ENCODE results near the gene CD164L2.
A peak's percentile ranks its signal among the peaks of the same experiment; 100 is the strongest.
"Not testable (repeated sequence)": the region's sequence is repeated elsewhere in the genome, so short reads cannot be mapped to it uniquely, and the experiment has no call there.

CD164L2 gene

DNA sequence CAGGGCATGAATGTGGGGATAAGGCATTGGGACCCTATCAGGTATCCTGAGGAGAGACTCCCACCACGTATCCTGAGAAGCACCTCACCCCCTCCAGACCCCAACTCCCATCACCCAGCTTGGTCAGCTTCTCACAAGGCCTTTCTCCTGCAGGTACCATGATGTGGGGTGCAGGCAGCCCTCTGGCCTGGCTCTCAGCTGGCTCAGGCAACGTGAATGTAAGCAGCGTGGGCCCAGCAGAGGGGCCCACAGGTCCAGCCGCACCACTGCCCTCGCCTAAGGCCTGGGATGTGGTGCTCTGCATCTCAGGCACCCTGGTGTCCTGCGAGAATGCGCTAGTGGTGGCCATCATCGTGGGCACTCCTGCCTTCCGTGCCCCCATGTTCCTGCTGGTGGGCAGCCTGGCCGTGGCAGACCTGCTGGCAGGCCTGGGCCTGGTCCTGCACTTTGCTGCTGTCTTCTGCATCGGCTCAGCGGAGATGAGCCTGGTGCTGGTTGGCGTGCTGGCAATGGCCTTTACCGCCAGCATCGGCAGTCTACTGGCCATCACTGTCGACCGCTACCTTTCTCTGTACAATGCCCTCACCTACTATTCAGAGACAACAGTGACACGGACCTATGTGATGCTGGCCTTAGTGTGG, 10.6 kb upstream of the CD164L2 start:
- no peak overlapping the region for H3K4me3 ChIP-seq (ENCODE audit: low read length)
- TF ChIP-seq, protein P1, sequence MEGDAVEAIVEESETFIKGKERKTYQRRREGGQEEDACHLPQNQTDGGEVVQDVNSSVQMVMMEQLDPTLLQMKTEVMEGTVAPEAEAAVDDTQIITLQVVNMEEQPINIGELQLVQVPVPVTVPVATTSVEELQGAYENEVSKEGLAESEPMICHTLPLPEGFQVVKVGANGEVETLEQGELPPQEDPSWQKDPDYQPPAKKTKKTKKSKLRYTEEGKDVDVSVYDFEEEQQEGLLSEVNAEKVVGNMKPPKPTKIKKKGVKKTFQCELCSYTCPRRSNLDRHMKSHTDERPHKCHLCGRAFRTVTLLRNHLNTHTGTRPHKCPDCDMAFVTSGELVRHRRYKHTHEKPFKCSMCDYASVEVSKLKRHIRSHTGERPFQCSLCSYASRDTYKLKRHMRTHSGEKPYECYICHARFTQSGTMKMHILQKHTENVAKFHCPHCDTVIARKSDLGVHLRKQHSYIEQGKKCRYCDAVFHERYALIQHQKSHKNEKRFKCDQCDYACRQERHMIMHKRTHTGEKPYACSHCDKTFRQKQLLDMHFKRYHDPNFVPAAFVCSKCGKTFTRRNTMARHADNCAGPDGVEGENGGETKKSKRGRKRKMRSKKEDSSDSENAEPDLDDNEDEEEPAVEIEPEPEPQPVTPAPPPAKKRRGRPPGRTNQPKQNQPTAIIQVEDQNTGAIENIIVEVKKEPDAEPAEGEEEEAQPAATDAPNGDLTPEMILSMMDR (conservative IDR thresholded peaks at IDR 0.05; ENCODE audit: low read length): no peak
- DNase-seq (ENCODE audit: low read depth): no peak

DNA sequence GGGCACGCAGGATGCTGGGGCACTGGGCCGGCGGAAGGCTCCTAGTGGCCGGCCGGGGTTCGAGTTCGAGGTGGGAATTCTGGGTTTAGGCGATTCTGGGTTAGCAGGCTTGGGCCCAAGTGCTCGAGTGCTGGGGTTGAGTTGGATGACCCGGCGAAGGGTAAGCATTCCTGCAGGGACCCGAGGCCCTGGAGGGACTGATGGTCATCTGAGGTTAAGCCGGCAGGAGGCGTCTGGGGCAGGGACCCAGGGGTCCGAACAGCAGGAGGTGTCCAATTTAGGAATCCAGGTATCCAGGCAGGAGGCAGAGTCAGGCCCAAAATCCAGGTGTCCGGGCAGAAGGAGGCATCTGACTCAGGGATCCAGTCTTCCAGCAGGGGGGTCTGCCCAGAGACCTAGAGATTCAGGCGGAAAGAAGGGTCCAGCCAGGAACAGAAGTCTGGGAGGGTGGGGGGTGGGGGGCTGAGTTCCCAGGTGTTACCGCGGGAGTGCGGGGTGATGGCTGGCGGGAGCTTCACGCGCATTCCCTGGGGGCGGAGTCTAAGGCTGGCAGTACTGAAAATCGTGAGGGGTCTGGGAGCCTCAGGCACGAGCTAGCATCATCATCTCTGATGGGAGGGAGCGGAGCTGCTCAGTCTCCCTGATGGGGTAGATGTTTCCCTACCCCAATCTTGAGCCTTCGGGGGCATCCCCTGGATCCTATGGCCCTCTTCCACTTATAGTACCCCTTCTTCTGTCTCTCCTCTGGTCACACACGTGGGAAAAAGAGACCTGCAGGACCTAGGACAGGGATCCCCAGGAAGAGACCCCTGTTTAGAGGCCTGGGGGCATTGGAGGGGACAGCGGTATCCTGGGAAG, 9.9 kb upstream of the CD164L2 start:
- no peak for DNase-seq (ENCODE audit: low read depth)
- TF ChIP-seq, protein P1 (conservative IDR thresholded peaks at IDR 0.05; ENCODE audit: low read length): peak; percentile 47

DNA sequence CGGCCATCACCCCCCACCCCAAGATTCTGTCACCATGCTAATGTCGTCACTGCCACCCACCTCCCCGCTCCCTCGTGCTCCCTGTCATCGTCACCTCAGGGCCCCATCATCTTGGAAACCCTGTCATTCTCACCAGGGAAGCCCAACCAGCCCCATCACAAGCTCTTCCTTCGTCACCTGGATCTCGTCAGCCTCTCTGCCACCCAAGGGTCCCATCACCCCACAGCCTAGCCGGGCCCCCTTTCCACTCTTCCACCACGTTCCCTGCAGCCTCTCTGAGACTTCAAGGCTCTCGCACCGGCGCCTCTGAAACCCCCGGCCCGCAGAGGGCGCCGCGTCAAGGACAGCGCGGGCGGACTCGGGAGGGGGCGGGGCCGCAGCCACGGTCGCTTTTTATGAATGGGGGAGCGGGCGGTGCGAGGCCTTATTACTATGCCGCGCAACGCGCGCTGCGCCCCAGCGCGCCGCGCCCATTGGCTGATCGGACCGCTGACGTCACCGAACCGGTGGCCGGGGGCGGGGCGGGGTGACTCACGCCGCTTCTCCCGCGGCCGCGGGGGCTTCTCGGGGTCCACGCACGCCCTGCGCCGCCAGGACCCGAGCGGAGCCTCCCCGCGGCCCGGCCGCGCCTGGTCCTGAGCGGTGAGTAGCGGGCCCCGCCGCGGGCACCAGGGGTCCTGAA, 9.1 kb upstream of the CD164L2 start, which contains the start of gene GPR3:
Gene GPR3, plus strand, starts transcription at position 527 of the 682 bp plus-strand sequence. CDS start 1,177 bp downstream, outside the sequence.
- peak; percentile 82 for DNase-seq (ENCODE audit: low read depth)
- TF ChIP-seq, protein P1 (conservative IDR thresholded peaks at IDR 0.05; ENCODE audit: low read length): peak; percentile 48

More for the DNA sequence above, 9.9 kb upstream of the CD164L2 start:
- H3K4me3 ChIP-seq (ENCODE audit: low read length): peak overlapping the region; percentile 68

DNA sequence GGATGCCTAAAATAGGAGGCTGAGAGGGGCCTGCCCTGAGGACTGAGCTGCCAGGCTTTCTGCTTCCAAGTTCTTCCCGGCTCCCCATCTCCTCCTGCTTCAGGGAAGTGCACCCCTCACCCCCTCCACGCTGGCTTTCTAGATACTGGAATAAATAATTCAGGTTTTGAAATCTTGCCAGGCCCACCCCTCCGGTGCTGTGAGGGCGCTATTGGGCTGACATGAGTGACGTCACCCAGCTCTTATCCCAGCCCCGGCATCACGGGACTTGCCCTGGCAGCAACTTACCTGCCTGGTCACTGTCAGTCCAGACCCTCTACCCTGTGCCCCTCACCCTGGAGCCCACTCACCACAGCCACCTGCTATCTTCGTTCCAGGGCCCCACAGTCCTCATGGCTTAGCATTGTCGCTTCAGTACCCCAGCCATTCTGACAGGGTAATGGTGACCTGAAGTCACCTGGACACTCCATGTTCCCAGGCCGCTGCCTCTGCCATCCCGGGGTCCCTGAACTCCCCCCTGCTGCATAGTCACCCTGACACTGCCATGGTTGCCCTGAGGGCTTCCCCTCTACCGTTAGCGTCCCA, 8.5 kb upstream of the CD164L2 start:
- peak overlapping the region; percentile 57 for H3K4me3 ChIP-seq (ENCODE audit: low read length)
- no peak for DNase-seq (ENCODE audit: low read depth)
- TF ChIP-seq, protein P1 (conservative IDR thresholded peaks at IDR 0.05; ENCODE audit: low read length): no peak

More for the DNA sequence above, 9.1 kb upstream of the CD164L2 start, which contains the start of gene GPR3:
- peak within 1 kb of the TSS; percentile 68 for H3K4me3 ChIP-seq (ENCODE audit: low read length)

DNA sequence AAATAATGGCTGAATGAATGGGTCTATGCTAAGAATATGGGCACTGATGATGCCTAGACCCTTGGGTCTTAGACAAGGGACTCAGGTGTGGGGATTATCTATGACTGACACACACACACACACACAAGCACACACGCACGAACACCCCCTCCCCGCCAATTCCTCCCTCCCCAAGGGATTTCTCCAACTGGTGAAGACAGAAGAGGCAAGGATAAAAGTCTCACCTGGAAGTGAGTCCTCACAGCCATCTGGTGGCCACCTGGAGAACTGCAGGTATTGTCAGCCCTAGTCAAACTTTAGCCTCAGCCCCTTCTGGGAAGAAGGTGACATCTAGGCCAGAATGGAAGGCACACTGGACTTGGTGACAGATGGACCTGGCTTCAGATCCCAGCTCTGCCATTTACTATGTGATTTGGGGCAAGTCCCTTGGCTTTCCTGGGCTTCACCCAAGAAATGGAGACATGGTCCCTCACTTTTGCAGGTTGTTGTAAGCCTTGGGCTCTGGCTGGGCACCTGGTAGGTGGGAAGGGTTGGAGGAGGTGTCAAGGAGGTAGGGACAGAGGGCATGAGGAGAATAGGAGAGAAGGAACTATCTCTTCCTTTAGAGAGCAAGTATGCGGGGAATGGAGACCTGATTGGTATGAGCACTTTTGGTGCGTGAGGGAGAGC, 5.3 kb upstream of the CD164L2 start:
- TF ChIP-seq, protein P1 (conservative IDR thresholded peaks at IDR 0.05; ENCODE audit: low read length): peak; percentile 88
- no peak overlapping the region for H3K4me3 ChIP-seq (ENCODE audit: low read length)
- peak; percentile 29 for DNase-seq (ENCODE audit: low read depth)

DNA sequence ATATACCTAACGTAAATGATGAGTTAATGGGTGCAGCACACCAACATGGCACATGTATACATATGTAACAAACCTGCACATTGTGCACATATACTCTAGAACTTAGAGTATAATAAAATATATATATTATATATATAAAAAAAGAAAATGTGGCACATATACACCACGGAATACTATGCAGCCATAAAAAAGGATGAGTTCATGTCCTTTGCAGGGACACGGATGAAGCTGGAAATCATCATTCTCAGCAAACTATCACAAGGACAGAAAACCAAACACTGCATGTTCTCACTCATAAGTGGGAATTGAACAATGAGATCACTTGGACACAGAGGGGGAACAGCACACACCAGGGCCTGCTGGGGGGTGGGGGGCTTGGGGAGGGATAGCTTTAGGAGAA, 1.7 kb upstream of the CD164L2 start:
- not testable (repeated sequence) for DNase-seq (ENCODE audit: low read depth); H3K4me3 ChIP-seq (ENCODE audit: low read length)
